ENCODE results near the gene TTR. TPM values are rescaled to one million over a fixed set of nuclear protein-coding genes. Genes with fewer than 3 reads are reported as not detected.

The TTR gene
- total and polyA plus RNA-seq, 9 of the 15 experiments (the other 6 are each of a cell fraction or from before 2014, with no cell fraction given) = 0.17 to 0.53 TPM; not detected in 7

- ATAC-seq = no peak
- H3K4me2 ChIP-seq (ENCODE audit: insufficient read depth, low read length) = no peak overlapping the region
- BruUV-seq (replicated peaks) = no TSS peak
- FAIRE-seq = no peak
- DNase-seq (ENCODE audit: extremely low read depth in 1 of 4, low spot score in 3 of 4) = no peak
- no peak overlapping the region for H3K4me3 ChIP-seq
- H4K20me1 ChIP-seq (replicated peaks; ENCODE audit: control insufficient read depth, insufficient read depth, low read length) = no peaks in the 10 kb centered on the region
- intact Hi-C loops (cut with micrococcal nuclease) = no loop called here
- in situ Hi-C loops (cut with MboI) = no loop called here
- no peak overlapping the region for H3K9ac ChIP-seq (ENCODE audit: insufficient read depth in 1 of 2, low read depth in 2 of 2, low read length in 2 of 2)
- no peak overlapping the region for H3K27ac ChIP-seq (ENCODE audit: extremely low read depth, low read depth, low read length)
- H3K4me1 ChIP-seq (replicated peaks in 1 of 2; ENCODE audit: control insufficient read depth in 2 of 2, insufficient read depth in 2 of 2, low read length in 2 of 2) = no peaks in the 10 kb centered on the region
- CTCF ChIA-PET (ENCODE audit: low intra/inter-chr PET ratio) = no interaction called here
- H3K9me3 ChIP-seq (replicated peaks; ENCODE audit: control insufficient read depth, insufficient read depth, low read depth, low read length) = no peaks in the 10 kb centered on the region
- POLR2A ChIA-PET = interaction anchor here (0.9 kb wide), 1 partner anchor 19 kb away, joined by 3 read pairs; no protein-coding TSS in a partner anchor
- peaks cover 0 to 5% of the 10 kb centered on the region in 2 experiments; a peak in 1 of 5 replicates for H3K27me3 ChIP-seq (ENCODE audit: control insufficient read depth in 2 of 2, insufficient read depth in 2 of 2, low read length in 2 of 2)
- H3K36me3 ChIP-seq (ENCODE audit: control insufficient read depth, insufficient read depth, low read length) = no peaks in the 10 kb centered on the region
- H3K9me1 ChIP-seq (ENCODE audit: control insufficient read depth, insufficient read depth, low read length) = no peaks in the 10 kb centered on the region
- 7% methylated on average over 2 of the region's 2 CpGs for WGBS (ENCODE audit: insufficient coverage, low coverage, missing lambda C conversion rate)
- no peaks in the 10 kb centered on the region for H3K79me2 ChIP-seq (ENCODE audit: control insufficient read depth, insufficient read depth, low read length)
- no peak overlapping the region for H2AFZ ChIP-seq (ENCODE audit: low read depth, low read length)
- TF ChIP-seq FOXM1 (IDR thresholded peaks at IDR 0.05; ENCODE audit: low read depth) = no peak
- TF ChIP-seq FOXM1 (CRISPR knock-in tag; IDR thresholded peaks at IDR 0.05; ENCODE audit: low read depth) = no peak
- TF ChIP-seq POLR3A (IDR thresholded peaks at IDR 0.05; ENCODE audit: borderline replicate concordance, extremely low read depth, insufficient read depth, insufficient read length) = no peak
- no peak for TF ChIP-seq SMARCE1 (IDR thresholded peaks at IDR 0.05)
- TF ChIP-seq PURB (CRISPR knock-in tag; IDR thresholded peaks at IDR 0.05; ENCODE audit: low read depth) = no peak
- TF ChIP-seq ZZZ3 (IDR thresholded peaks at IDR 0.05) = no peak
- TF ChIP-seq CBX1 (IDR thresholded peaks at IDR 0.05; ENCODE audit: low read depth) = no peak
- TF ChIP-seq EHMT2 (IDR thresholded peaks at IDR 0.05) = no peak
- peak; percentile 99 for TF ChIP-seq MAFG (tag; conservative IDR thresholded peaks at IDR 0.05)
- no peak for TF ChIP-seq EP300 (IDR thresholded peaks at IDR 0.05; ENCODE audit: low read length)
- TF ChIP-seq BRD4 (IDR thresholded peaks at IDR 0.05) = no peak
- no peak for TF ChIP-seq MCM7 (IDR thresholded peaks at IDR 0.05)
- TF ChIP-seq ZNF316 (IDR thresholded peaks at IDR 0.05) = peak; percentile 99
- no peak for TF ChIP-seq XRCC3 (IDR thresholded peaks at IDR 0.05)
- no peak for TF ChIP-seq ZNF134 (CRISPR knock-in tag; conservative IDR thresholded peaks at IDR 0.05)
- no peak for TF ChIP-seq DDX20 (tag; IDR thresholded peaks at IDR 0.05; ENCODE audit: low read depth)
- TF ChIP-seq ARID1B (IDR thresholded peaks at IDR 0.05) = 0 out of 2 replicates have a peak, but pooled peaks have one; percentile 17
- no peak for TF ChIP-seq ERF (CRISPR knock-in tag; IDR thresholded peaks at IDR 0.05)
- TF ChIP-seq MAFK (IDR thresholded peaks at IDR 0.05; ENCODE audit: low read length) = peak; percentile 99
- no peak for TF ChIP-seq ETV5 (CRISPR knock-in tag; IDR thresholded peaks at IDR 0.05; ENCODE audit: low read depth)
- no peak for TF ChIP-seq CHD4 (IDR thresholded peaks at IDR 0.05; ENCODE audit: insufficient read depth, insufficient replicate concordance, low read depth, low read length, poor library complexity, severe bottlenecking)
- no peak for TF ChIP-seq HOXB6 (CRISPR knock-in tag; IDR thresholded peaks at IDR 0.05; ENCODE audit: borderline replicate concordance)
- no peak for TF ChIP-seq POLR3G (IDR thresholded peaks at IDR 0.05; ENCODE audit: extremely low read depth, insufficient read length, insufficient replicate concordance)
- TF ChIP-seq SMAD4 (CRISPR knock-in tag; conservative IDR thresholded peaks at IDR 0.05) = no peak
- TF ChIP-seq C11orf30 (IDR thresholded peaks at IDR 0.05; ENCODE audit: low read depth) = peak; percentile 97
- TF ChIP-seq KLF16 (IDR thresholded peaks at IDR 0.05) = no peak
- TF ChIP-seq EP400 (IDR thresholded peaks at IDR 0.05) = no peak
- no peak for TF ChIP-seq KDM2B (CRISPR knock-in tag; IDR thresholded peaks at IDR 0.05)
These were observed 564 bp upstream of the TTR start for GRCh38 chr18:31591113-31591512.
